ENCODE measurements around the gene PANK1. TPM values are rescaled to one million over a fixed set of nuclear protein-coding genes. Genes with fewer than 3 reads are reported as not detected.

The PANK1 gene
- total and polyA plus RNA-seq, 2 donors (not counting 3 experiments of a cell fraction or from before 2014, with no cell fraction given), result 2.0 to 6.3 TPM

- Histone ChIP-seq H3K9me1 (replicated peaks; ENCODE audit: control insufficient read depth, extremely low read depth, insufficient read depth, low read length) (no peaks in the 10 kb centered on the region), H4K20me1 (replicated peaks; ENCODE audit: control insufficient read depth, extremely low read depth, insufficient read depth, low read length) (no peaks in the 10 kb centered on the region), H3K4me2 (ENCODE audit: insufficient read depth, low read length) (no peak overlapping the region), H3K9me3 (replicated peaks; ENCODE audit: control insufficient read depth, insufficient read depth, low read length) (no peaks in the 10 kb centered on the region), H3K27ac (ENCODE audit: insufficient read depth, low read depth, low read length) (no peak overlapping the region), H3K4me3 (replicated peaks in 1 of 3; ENCODE audit: insufficient read depth in 1 of 3, low read depth in 1 of 3, low read length in 3 of 3) (no peak overlapping the region), H3K4me1 (ENCODE audit: control insufficient read depth, extremely low read depth, insufficient read depth, low read length) (peaks cover 6% of the 10 kb centered on the region), H3K27me3 (ENCODE audit: control insufficient read depth in 2 of 2, insufficient read depth in 2 of 2, low read length in 2 of 2) (peaks cover 2 to 3% of the 10 kb centered on the region in 2 experiments), H3K79me2 (ENCODE audit: control insufficient read depth, insufficient read depth, low read length) (no peaks in the 10 kb centered on the region), H3K36me3 (ENCODE audit: control insufficient read depth in 2 of 2, extremely low read depth in 1 of 2, insufficient read depth in 2 of 2, low read length in 2 of 2) (no peaks in the 10 kb centered on the region), H2AFZ (ENCODE audit: low read depth, low read length) (no peak overlapping the region), H3K9ac (replicated peaks; ENCODE audit: extremely low read depth, insufficient read depth, low read length) (no peak overlapping the region)
- POLR2A ChIA-PET, result no interaction called here
- BruUV-seq (replicated peaks), result no TSS peak
- TF ChIP-seq POLR2A (IDR thresholded peaks at IDR 0.05; ENCODE audit: low read depth, low read length) (no peak), POLR2AphosphoS5 (IDR thresholded peaks at IDR 0.05; ENCODE audit: insufficient read depth, low read depth, low read length) (no peak), CTCF (IDR thresholded peaks at IDR 0.05; ENCODE audit: extremely low read depth in 1 of 2, insufficient read depth in 1 of 2, low read depth in 1 of 2, low read length in 2 of 2) (no peak), MAX (IDR thresholded peaks at IDR 0.05; ENCODE audit: insufficient read depth, insufficient read length) (no peak), MYC (IDR thresholded peaks at IDR 0.05; ENCODE audit: low read depth, low read length) (no peak), GATA2 (IDR thresholded peaks at IDR 0.05; ENCODE audit: insufficient read depth, insufficient read length, low read depth, low read length) (no peak), FOS (IDR thresholded peaks at IDR 0.05; ENCODE audit: borderline replicate concordance, insufficient read depth, low read length) (no peak), EZH2 (IDR thresholded peaks at IDR 0.05; ENCODE audit: borderline replicate concordance, low read depth, low read length, severe bottlenecking) (no peak), JUN (IDR thresholded peaks at IDR 0.05; ENCODE audit: borderline replicate concordance, insufficient read depth, insufficient read length, low read depth) (no peak)
- CTCF ChIA-PET, result no interaction called here
- DNase-seq (ENCODE audit: low read depth, low spot score) (no peak), FAIRE-seq (no peak)
- dilution Hi-C loops (cut with MboI; ENCODE audit: extremely low pct_ligation_motif_present, low sequenced_read_pairs), result no loop called here
- intact Hi-C loops (cut with micrococcal nuclease), result no loop called here
Measured at GRCh38 chr10:89649051-89649450, 4.0 kb upstream of the PANK1 start.

Data from endothelial cell of umbilical vein (primary cell).